ENCODE measurements around the gene MOSPD2.

Gene MOSPD2

GRCh38 chrX:14832151-14832550, 41.1 kb upstream of the MOSPD2 start:
- TF ChIP-seq, protein P1, sequence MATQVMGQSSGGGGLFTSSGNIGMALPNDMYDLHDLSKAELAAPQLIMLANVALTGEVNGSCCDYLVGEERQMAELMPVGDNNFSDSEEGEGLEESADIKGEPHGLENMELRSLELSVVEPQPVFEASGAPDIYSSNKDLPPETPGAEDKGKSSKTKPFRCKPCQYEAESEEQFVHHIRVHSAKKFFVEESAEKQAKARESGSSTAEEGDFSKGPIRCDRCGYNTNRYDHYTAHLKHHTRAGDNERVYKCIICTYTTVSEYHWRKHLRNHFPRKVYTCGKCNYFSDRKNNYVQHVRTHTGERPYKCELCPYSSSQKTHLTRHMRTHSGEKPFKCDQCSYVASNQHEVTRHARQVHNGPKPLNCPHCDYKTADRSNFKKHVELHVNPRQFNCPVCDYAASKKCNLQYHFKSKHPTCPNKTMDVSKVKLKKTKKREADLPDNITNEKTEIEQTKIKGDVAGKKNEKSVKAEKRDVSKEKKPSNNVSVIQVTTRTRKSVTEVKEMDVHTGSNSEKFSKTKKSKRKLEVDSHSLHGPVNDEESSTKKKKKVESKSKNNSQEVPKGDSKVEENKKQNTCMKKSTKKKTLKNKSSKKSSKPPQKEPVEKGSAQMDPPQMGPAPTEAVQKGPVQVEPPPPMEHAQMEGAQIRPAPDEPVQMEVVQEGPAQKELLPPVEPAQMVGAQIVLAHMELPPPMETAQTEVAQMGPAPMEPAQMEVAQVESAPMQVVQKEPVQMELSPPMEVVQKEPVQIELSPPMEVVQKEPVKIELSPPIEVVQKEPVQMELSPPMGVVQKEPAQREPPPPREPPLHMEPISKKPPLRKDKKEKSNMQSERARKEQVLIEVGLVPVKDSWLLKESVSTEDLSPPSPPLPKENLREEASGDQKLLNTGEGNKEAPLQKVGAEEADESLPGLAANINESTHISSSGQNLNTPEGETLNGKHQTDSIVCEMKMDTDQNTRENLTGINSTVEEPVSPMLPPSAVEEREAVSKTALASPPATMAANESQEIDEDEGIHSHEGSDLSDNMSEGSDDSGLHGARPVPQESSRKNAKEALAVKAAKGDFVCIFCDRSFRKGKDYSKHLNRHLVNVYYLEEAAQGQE (IDR thresholded peaks at IDR 0.05; ENCODE audit: insufficient read depth in 1 of 2, low read depth in 2 of 2, low read length in 2 of 2): no peak
- TF ChIP-seq SIN3A (IDR thresholded peaks at IDR 0.05; ENCODE audit: borderline replicate concordance, insufficient read depth, low read length): no peak
- no peak for TF ChIP-seq TAF1 (IDR thresholded peaks at IDR 0.05; ENCODE audit: borderline replicate concordance, insufficient read depth, low read length)
- TF ChIP-seq FOXP2 (optimal IDR thresholded peaks at IDR 0.05; ENCODE audit: borderline replicate concordance, extremely low read depth, extremely low read length, insufficient read depth): no peak
- TF ChIP-seq POLR2AphosphoS5 (IDR thresholded peaks at IDR 0.05; ENCODE audit: low read depth, low read length): no peak

DNA sequence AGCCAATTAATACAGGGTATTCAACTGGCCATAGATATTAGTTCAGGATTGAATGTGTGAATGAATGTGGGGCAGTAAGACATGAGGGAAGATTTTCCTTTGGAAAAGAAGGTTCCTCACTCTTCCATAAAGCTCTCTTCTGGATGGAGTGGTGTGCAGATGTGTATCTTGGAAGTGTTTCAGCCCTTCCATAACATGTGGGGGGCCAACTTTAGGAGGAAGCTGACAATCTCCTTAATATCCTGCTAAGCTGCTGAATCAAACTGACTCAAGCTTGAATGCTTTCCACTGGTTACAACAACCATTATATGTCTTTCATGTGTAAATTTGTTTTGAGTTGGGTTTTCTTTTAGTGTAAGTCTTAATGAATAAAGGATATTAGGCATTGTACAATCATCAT, 40.6 kb upstream of the MOSPD2 start:
- TF ChIP-seq POLR2AphosphoS5 (IDR thresholded peaks at IDR 0.05; ENCODE audit: low read depth, low read length) (no peak), TAF1 (IDR thresholded peaks at IDR 0.05; ENCODE audit: borderline replicate concordance, insufficient read depth, low read length) (no peak), SIN3A (IDR thresholded peaks at IDR 0.05; ENCODE audit: borderline replicate concordance, insufficient read depth, low read length) (no peak), FOXP2 (optimal IDR thresholded peaks at IDR 0.05; ENCODE audit: borderline replicate concordance, extremely low read depth, extremely low read length, insufficient read depth) (no peak)
- TF ChIP-seq, protein P1 (IDR thresholded peaks at IDR 0.05; ENCODE audit: insufficient read depth in 1 of 2, low read depth in 2 of 2, low read length in 2 of 2): no peak

DNA sequence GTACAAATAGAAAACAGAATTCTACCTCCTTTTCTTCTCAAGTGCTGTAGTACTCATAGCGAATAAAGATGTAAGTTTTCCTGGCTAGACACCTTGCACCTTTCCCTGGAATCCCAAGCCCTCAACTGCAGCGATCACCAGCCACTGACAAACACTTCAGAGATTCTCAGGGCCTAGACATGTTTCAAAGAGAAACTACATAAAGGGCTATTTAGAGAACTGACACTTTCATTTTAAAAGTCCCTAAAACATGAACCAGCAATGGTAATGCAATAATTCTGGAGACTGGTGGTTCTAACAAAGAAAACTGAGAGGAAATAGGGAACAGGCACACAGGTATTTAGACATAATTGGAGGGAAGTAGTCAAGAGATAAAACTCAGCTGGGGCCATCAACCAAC, 36.1 kb upstream of the MOSPD2 start:
- TF ChIP-seq POLR2AphosphoS5 (IDR thresholded peaks at IDR 0.05; ENCODE audit: low read depth, low read length) (no peak), FOXP2 (optimal IDR thresholded peaks at IDR 0.05; ENCODE audit: borderline replicate concordance, extremely low read depth, extremely low read length, insufficient read depth) (no peak), SIN3A (IDR thresholded peaks at IDR 0.05; ENCODE audit: borderline replicate concordance, insufficient read depth, low read length) (no peak), TAF1 (IDR thresholded peaks at IDR 0.05; ENCODE audit: borderline replicate concordance, insufficient read depth, low read length) (no peak)
- TF ChIP-seq, protein P1 (IDR thresholded peaks at IDR 0.05; ENCODE audit: insufficient read depth in 1 of 2, low read depth in 2 of 2, low read length in 2 of 2): no peak

- TF ChIP-seq SIN3A (IDR thresholded peaks at IDR 0.05; ENCODE audit: borderline replicate concordance, insufficient read depth, low read length): no peak
- TF ChIP-seq, protein P1 (IDR thresholded peaks at IDR 0.05; ENCODE audit: insufficient read depth in 1 of 2, low read depth in 2 of 2, low read length in 2 of 2): no peak
- no peak for TF ChIP-seq FOXP2 (optimal IDR thresholded peaks at IDR 0.05; ENCODE audit: borderline replicate concordance, extremely low read depth, extremely low read length, insufficient read depth)
- no peak for TF ChIP-seq TAF1 (IDR thresholded peaks at IDR 0.05; ENCODE audit: borderline replicate concordance, insufficient read depth, low read length)
- no peak for TF ChIP-seq POLR2AphosphoS5 (IDR thresholded peaks at IDR 0.05; ENCODE audit: low read depth, low read length)
These were observed 29.6 kb upstream of the MOSPD2 start for GRCh38 chrX:14843666-14844065.

DNA sequence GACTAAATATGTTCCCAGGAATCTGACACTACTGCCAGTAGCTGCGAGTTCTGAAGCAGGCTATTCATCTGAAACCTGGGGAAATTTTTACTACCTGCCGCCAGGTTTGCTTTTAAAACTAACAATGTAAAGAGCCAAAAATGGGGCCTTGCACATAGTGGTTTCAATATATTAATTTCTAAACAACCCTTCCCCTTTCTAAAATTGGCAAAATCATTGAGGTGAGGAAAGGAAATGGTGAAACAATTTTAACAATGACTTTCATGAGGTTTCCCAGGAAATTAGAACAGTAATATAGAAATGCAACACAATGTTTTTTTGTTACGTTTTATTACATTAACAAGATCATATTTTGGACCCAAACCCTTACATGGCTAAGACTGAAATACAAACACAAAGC, 21.7 kb upstream of the MOSPD2 start:
- TF ChIP-seq POLR2AphosphoS5 (IDR thresholded peaks at IDR 0.05; ENCODE audit: low read depth, low read length) (no peak), TAF1 (IDR thresholded peaks at IDR 0.05; ENCODE audit: borderline replicate concordance, insufficient read depth, low read length) (no peak), SIN3A (IDR thresholded peaks at IDR 0.05; ENCODE audit: borderline replicate concordance, insufficient read depth, low read length) (no peak), FOXP2 (optimal IDR thresholded peaks at IDR 0.05; ENCODE audit: borderline replicate concordance, extremely low read depth, extremely low read length, insufficient read depth) (no peak)

All from PFSK-1 (cell line).